ENCODE results near the gene CAPZA1. TPM values are rescaled to one million over a fixed set of nuclear protein-coding genes. Genes with fewer than 3 reads are reported as not detected.

CAPZA1 gene
- total RNA-seq, 2 donors from 2014 or later = 111 to 122 TPM

DNA sequence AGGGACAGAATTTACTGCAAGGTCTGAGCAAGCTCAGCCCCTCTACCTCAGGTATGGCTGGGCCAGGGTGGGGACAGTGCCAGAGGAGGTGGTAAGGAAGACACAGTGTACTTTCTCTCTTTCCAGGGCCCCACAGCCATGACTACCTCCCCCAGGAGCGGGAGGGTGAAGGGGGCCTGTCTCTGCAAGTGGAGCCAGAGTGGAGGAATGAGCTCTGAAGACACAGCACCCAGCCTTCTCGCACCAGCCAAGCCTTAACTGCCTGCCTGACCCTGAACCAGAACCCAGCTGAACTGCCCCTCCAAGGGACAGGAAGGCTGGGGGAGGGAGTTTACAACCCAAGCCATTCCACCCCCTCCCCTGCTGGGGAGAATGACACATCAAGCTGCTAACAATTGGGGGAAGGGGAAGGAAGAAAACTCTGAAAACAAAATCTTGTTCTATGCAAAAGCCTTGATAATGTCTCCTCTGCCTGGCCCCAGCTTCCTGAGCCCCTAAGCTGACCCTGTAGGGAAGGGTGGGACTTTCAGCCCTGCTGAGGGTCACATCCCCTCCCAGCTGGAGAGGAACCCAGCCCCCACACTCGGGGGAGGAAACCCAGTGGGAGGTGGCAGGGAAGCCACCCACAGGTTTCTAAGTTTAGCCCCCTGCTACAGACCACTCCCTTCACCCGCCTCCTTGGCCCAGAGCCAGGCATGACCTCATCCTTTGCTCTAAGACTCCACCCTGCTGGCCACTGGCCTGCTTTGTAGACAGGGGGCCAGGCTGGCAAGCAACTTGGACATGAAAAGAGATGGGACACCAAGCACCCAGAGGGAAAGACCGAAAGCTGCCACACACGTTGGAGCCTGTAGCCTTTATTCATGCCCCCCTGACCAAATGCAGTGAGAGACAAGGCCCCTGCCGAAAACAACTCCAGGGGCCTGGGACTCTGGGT is 80.9 kb downstream of the CAPZA1 start:
- peaks cover 23% of the 10 kb centered on the region for H3K27me3 Mint-ChIP-seq (ENCODE audit: insufficient read depth)
- H3K36me3 Mint-ChIP-seq (ENCODE audit: low read depth) = peaks cover 72% of the 10 kb centered on the region
- H3K4me1 Mint-ChIP-seq = peaks cover 72% of the 10 kb centered on the region
- Histone ChIP-seq H3K27ac (ENCODE audit: low read depth, low read length) (peak overlapping the region; percentile 68), H3K27me3 (ENCODE audit: control insufficient read depth, insufficient read depth, low read length, poor library complexity, severe bottlenecking) (no peaks in the 10 kb centered on the region), H3K36me3 (ENCODE audit: control insufficient read depth, insufficient read depth, low read length) (peaks cover 80% of the 10 kb centered on the region), H3K9ac (ENCODE audit: extremely low read depth, low read length, poor library complexity, severe bottlenecking) (peak overlapping the region; percentile 61), H3K4me1 (ENCODE audit: control insufficient read depth, insufficient read depth, low read length) (peaks cover 49% of the 10 kb centered on the region), H3K9me3 (ENCODE audit: control insufficient read depth, low read length) (no peaks in the 10 kb centered on the region), H3K4me3 (ENCODE audit: low read length) (peak overlapping the region; percentile 68)
- peak overlapping the region; percentile 49 for H3K4me3 Mint-ChIP-seq
- no peaks in the 10 kb centered on the region for H3K9me3 Mint-ChIP-seq
- TF ChIP-seq, protein P1, sequence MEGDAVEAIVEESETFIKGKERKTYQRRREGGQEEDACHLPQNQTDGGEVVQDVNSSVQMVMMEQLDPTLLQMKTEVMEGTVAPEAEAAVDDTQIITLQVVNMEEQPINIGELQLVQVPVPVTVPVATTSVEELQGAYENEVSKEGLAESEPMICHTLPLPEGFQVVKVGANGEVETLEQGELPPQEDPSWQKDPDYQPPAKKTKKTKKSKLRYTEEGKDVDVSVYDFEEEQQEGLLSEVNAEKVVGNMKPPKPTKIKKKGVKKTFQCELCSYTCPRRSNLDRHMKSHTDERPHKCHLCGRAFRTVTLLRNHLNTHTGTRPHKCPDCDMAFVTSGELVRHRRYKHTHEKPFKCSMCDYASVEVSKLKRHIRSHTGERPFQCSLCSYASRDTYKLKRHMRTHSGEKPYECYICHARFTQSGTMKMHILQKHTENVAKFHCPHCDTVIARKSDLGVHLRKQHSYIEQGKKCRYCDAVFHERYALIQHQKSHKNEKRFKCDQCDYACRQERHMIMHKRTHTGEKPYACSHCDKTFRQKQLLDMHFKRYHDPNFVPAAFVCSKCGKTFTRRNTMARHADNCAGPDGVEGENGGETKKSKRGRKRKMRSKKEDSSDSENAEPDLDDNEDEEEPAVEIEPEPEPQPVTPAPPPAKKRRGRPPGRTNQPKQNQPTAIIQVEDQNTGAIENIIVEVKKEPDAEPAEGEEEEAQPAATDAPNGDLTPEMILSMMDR (conservative IDR thresholded peaks at IDR 0.05) = peak; percentile 37
- peak overlapping the region; percentile 97 for H3K27ac Mint-ChIP-seq
- WGBS, 2 experiments (ENCODE audit: insufficient coverage in 1 of 2, insufficient read length in 1 of 2) = 36 to 57% methylated on average over 4 to 7 of the region's 7 CpGs
- DNase-seq = peak; percentile 96

- no peaks in the 10 kb centered on the region for H3K9me3 Mint-ChIP-seq
- Histone ChIP-seq H3K4me3 (ENCODE audit: low read length) (no peak overlapping the region), H3K9me3 (ENCODE audit: control insufficient read depth, low read length) (no peaks in the 10 kb centered on the region), H3K4me1 (ENCODE audit: control insufficient read depth, insufficient read depth, low read length) (peaks cover 51% of the 10 kb centered on the region), H3K9ac (ENCODE audit: extremely low read depth, low read length, poor library complexity, severe bottlenecking) (peak overlapping the region; percentile 61), H3K36me3 (ENCODE audit: control insufficient read depth, insufficient read depth, low read length) (peaks cover 71% of the 10 kb centered on the region), H3K27ac (ENCODE audit: low read depth, low read length) (peak overlapping the region; percentile 68), H3K27me3 (ENCODE audit: control insufficient read depth, insufficient read depth, low read length, poor library complexity, severe bottlenecking) (no peaks in the 10 kb centered on the region)
- H3K4me3 Mint-ChIP-seq = peak overlapping the region; percentile 49
- peaks cover 76% of the 10 kb centered on the region for H3K4me1 Mint-ChIP-seq
- peaks cover 23% of the 10 kb centered on the region for H3K27me3 Mint-ChIP-seq (ENCODE audit: insufficient read depth)
- WGBS, 2 experiments (ENCODE audit: insufficient coverage in 1 of 2, insufficient read length in 1 of 2) = 89 to 90% methylated on average over 13 to 17 of the region's 17 CpGs
- TF ChIP-seq, protein P1 (conservative IDR thresholded peaks at IDR 0.05) = no peak
- peaks cover 64% of the 10 kb centered on the region for H3K36me3 Mint-ChIP-seq (ENCODE audit: low read depth)
- no peak for DNase-seq
- H3K27ac Mint-ChIP-seq = peak overlapping the region; percentile 97
These were observed 81.8 kb downstream of the CAPZA1 start for GRCh38 chr1:112701227-112702066.

DNA sequence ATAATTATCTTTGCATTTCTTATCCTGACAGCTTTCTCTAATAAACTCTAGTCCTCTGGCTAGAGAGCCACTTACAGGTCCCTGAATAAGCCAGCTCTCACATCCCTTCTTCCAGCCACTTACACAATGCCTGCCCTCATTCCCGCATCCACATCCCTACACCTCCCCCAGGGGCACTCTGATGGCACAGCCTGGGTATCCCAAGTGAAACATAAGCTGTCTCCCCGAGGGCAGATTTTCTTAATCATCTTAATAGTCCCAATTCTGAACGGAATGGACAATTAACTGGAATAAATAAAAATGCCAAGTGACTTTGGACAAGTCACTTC is 82.4 kb downstream of the CAPZA1 start:
- H3K4me3 Mint-ChIP-seq = peak overlapping the region; percentile 5
- peaks cover 58% of the 10 kb centered on the region for H3K36me3 Mint-ChIP-seq (ENCODE audit: low read depth)
- Histone ChIP-seq H3K27ac (ENCODE audit: low read depth, low read length) (no peak overlapping the region), H3K4me1 (ENCODE audit: control insufficient read depth, insufficient read depth, low read length) (peaks cover 51% of the 10 kb centered on the region), H3K9ac (ENCODE audit: extremely low read depth, low read length, poor library complexity, severe bottlenecking) (no peak overlapping the region), H3K27me3 (ENCODE audit: control insufficient read depth, insufficient read depth, low read length, poor library complexity, severe bottlenecking) (no peaks in the 10 kb centered on the region), H3K36me3 (ENCODE audit: control insufficient read depth, insufficient read depth, low read length) (peaks cover 66% of the 10 kb centered on the region), H3K4me3 (ENCODE audit: low read length) (no peak overlapping the region), H3K9me3 (ENCODE audit: control insufficient read depth, low read length) (no peaks in the 10 kb centered on the region)
- DNase-seq = no peak
- TF ChIP-seq, protein P1 (conservative IDR thresholded peaks at IDR 0.05) = no peak
- H3K27me3 Mint-ChIP-seq (ENCODE audit: insufficient read depth) = peaks cover 23% of the 10 kb centered on the region
- H3K4me1 Mint-ChIP-seq = peaks cover 76% of the 10 kb centered on the region
- H3K9me3 Mint-ChIP-seq = no peaks in the 10 kb centered on the region
- 96 to 98% methylated on average over 3 of the region's 3 CpGs for WGBS, 2 experiments (ENCODE audit: insufficient coverage in 1 of 2, insufficient read length in 1 of 2)
- peak overlapping the region; percentile 97 for H3K27ac Mint-ChIP-seq

Data from endodermal cell (in vitro differentiated cells).